ENCODE data around the gene UBE2D1.
A peak's percentile ranks its signal among the peaks of the same experiment; 100 is the strongest.

Gene UBE2D1

GRCh38 chr10:58371473-58371872 is 36.7 kb downstream of the UBE2D1 start:
- no peak for TF ChIP-seq Cebpa-rat (IDR thresholded peaks at IDR 0.05)

GRCh38 chr10:58372607-58373441 is 38.0 kb downstream of the UBE2D1 start:
- H3K9me3 ChIP-seq: no peaks in the 10 kb centered on the region
- no peaks in the 10 kb centered on the region for H4K20me1 ChIP-seq
- no peak for TF ChIP-seq Cebpa-rat (IDR thresholded peaks at IDR 0.05)
- no peak overlapping the region for H3K4me2 ChIP-seq
- H3K4me1 ChIP-seq: no peaks in the 10 kb centered on the region
- no peak overlapping the region for H3K4me3 ChIP-seq
- H3K27me3 ChIP-seq: no peaks in the 10 kb centered on the region
- H3K9ac ChIP-seq: no peak overlapping the region
- H3K27ac ChIP-seq: no peak overlapping the region
- H3K36me3 ChIP-seq: 0 out of 2 replicates have a peak, but pooled peaks cover 6% of the 10 kb centered on the region

More at GRCh38 chr10:58371473-58371872, 36.7 kb downstream of the UBE2D1 start:
- Histone ChIP-seq H3K27me3 (no peaks in the 10 kb centered on the region), H3K4me2 (no peak overlapping the region), H3K9ac (no peak overlapping the region), H3K4me3 (no peak overlapping the region), H3K27ac (no peak overlapping the region), H3K36me3 (0 out of 2 replicates have a peak, but pooled peaks cover 6% of the 10 kb centered on the region), H3K4me1 (no peaks in the 10 kb centered on the region), H4K20me1 (no peaks in the 10 kb centered on the region), H3K9me3 (no peaks in the 10 kb centered on the region)

- Histone ChIP-seq H3K36me3 (0 out of 2 replicates have a peak, but pooled peaks cover 6% of the 10 kb centered on the region), H3K9ac (no peak overlapping the region), H3K4me3 (no peak overlapping the region), H3K27ac (no peak overlapping the region), H3K4me1 (no peaks in the 10 kb centered on the region), H3K4me2 (no peak overlapping the region), H3K27me3 (no peaks in the 10 kb centered on the region), H4K20me1 (no peaks in the 10 kb centered on the region), H3K9me3 (no peaks in the 10 kb centered on the region)
- no peak for TF ChIP-seq Cebpa-rat (IDR thresholded peaks at IDR 0.05)
Observed at GRCh38 chr10:58373442-58373827, 38.6 kb downstream of the UBE2D1 start.

- peaks cover 8% of the 10 kb centered on the region for H3K36me3 ChIP-seq
Observed at GRCh38 chr10:58382489-58382995, 47.7 kb downstream of the UBE2D1 start.

GRCh38 chr10:58384095-58384494 is 49.3 kb downstream of the UBE2D1 start:
- Histone ChIP-seq H3K4me2 (peak overlapping the region; percentile 82), H3K36me3 (peaks cover 24% of the 10 kb centered on the region), H3K4me3 (peak overlapping the region; percentile 91), H3K9me3 (no peaks in the 10 kb centered on the region), H3K27me3 (no peaks in the 10 kb centered on the region), H3K4me1 (peaks cover 26% of the 10 kb centered on the region), H3K27ac (no peak overlapping the region), H4K20me1 (peaks cover 35% of the 10 kb centered on the region), H3K9ac (peak overlapping the region; percentile 91; the same call in 1 of the 2 replicates)
- TF ChIP-seq Cebpa-rat (IDR thresholded peaks at IDR 0.05): no peak

More at GRCh38 chr10:58382489-58382995, 47.7 kb downstream of the UBE2D1 start:
- Histone ChIP-seq H3K4me1 (peaks cover 24% of the 10 kb centered on the region), H4K20me1 (peaks cover 20% of the 10 kb centered on the region), H3K4me3 (no peak overlapping the region), H3K9ac (no peak overlapping the region), H3K27me3 (no peaks in the 10 kb centered on the region), H3K9me3 (no peaks in the 10 kb centered on the region), H3K4me2 (no peak overlapping the region), H3K27ac (no peak overlapping the region)
- TF ChIP-seq Cebpa-rat (IDR thresholded peaks at IDR 0.05): no peak

GRCh38 chr10:58384544-58384998 is 49.8 kb downstream of the UBE2D1 start:
- Histone ChIP-seq H3K4me1 (peaks cover 26% of the 10 kb centered on the region), H3K36me3 (peaks cover 28% of the 10 kb centered on the region), H3K27ac (peak overlapping the region; percentile 90), H3K9ac (peak overlapping the region; percentile 91), H3K4me3 (peak overlapping the region; percentile 91), H3K4me2 (peak overlapping the region; percentile 82), H3K9me3 (no peaks in the 10 kb centered on the region), H4K20me1 (peaks cover 38% of the 10 kb centered on the region), H3K27me3 (no peaks in the 10 kb centered on the region)
- TF ChIP-seq Cebpa-rat (IDR thresholded peaks at IDR 0.05): no peak

- peak within 1 kb of the TSS; percentile 91 for H3K4me3 ChIP-seq
- H3K9ac ChIP-seq: peak within 1 kb of the TSS; percentile 91
- peaks cover 45% of the 10 kb centered on the region for H4K20me1 ChIP-seq
- peak within 1 kb of the TSS; percentile 90 for H3K27ac ChIP-seq
- H3K36me3 ChIP-seq: peaks cover 34% of the 10 kb centered on the region
- H3K4me2 ChIP-seq: peak within 1 kb of the TSS; percentile 91
- peaks cover 26% of the 10 kb centered on the region for H3K4me1 ChIP-seq
- no peaks in the 10 kb centered on the region for H3K27me3 ChIP-seq
- TF ChIP-seq Cebpa-rat (IDR thresholded peaks at IDR 0.05): no peak
- no peaks in the 10 kb centered on the region for H3K9me3 ChIP-seq
Observed at GRCh38 chr10:58384999-58385783, 50.4 kb downstream of the UBE2D1 start, which contains the start of gene TFAM. TSS of gene TFAM (plus strand) at chr10:58385410. CDS start at chr10:58385548, 138 bp downstream.

- Histone ChIP-seq H3K9me3 (no peaks in the 10 kb centered on the region), H3K27ac (peak overlapping the region; percentile 90), H3K27me3 (no peaks in the 10 kb centered on the region), H3K36me3 (peaks cover 40% of the 10 kb centered on the region), H4K20me1 (peaks cover 50% of the 10 kb centered on the region), H3K4me3 (peak overlapping the region; percentile 91), H3K4me2 (peak overlapping the region; percentile 91), H3K4me1 (peaks cover 26% of the 10 kb centered on the region), H3K9ac (peak overlapping the region; percentile 91)
- TF ChIP-seq Cebpa-rat (IDR thresholded peaks at IDR 0.05): no peak
Observed at GRCh38 chr10:58385784-58386112, 50.9 kb downstream of the UBE2D1 start.

- Histone ChIP-seq H3K9me3 (no peaks in the 10 kb centered on the region), H4K20me1 (peaks cover 81% of the 10 kb centered on the region), H3K4me2 (no peak overlapping the region), H3K9ac (no peak overlapping the region), H3K27ac (no peak overlapping the region), H3K4me3 (no peak overlapping the region), H3K36me3 (peaks cover 72% of the 10 kb centered on the region), H3K4me1 (peaks cover 24% of the 10 kb centered on the region), H3K27me3 (no peaks in the 10 kb centered on the region)
- TF ChIP-seq Cebpa-rat (IDR thresholded peaks at IDR 0.05): no peak
Observed at GRCh38 chr10:58389024-58389423, 54.2 kb downstream of the UBE2D1 start.

Data from BLaER1 (cell line).